Stimulated activated CD4-positive, alpha-beta T cell treated with anti-CD3 and anti-CD28 coated beads, Interleukin-15, amount 100 ng/mL, for 24 hours (primary cell): ENCODE measurements around the gene MIDN.
A peak's percentile ranks its signal among the peaks of the same experiment; 100 is the strongest.

Experiments
- DNase-seq: peaks from one replicate; pipeline ENCODE4 v3.0.0-alpha.2; 2020

The MIDN gene

GRCh38 chr19:1283917-1284292 lies 35.5 kb downstream of the MIDN start:
- DNase-seq, result no peak

GRCh38 chr19:1284293-1284978 lies 36.1 kb downstream of the MIDN start:
- no peak for DNase-seq

- DNase-seq, result no peak
Observed at GRCh38 chr19:1284979-1285736, 36.8 kb downstream of the MIDN start.

- DNase-seq, result no peak
Observed at GRCh38 chr19:1285737-1286360, 37.5 kb downstream of the MIDN start, which contains the start of gene EFNA2. TSS of gene EFNA2 (plus strand) at chr19:1285873. CDS start at chr19:1286169, 296 bp downstream.

GRCh38 chr19:1286487-1287353 lies 38.3 kb downstream of the MIDN start:
- DNase-seq, result no peak

- DNase-seq, result no peak
Observed at GRCh38 chr19:1287354-1288225, 39.2 kb downstream of the MIDN start.

GRCh38 chr19:1288226-1288612 lies 39.8 kb downstream of the MIDN start:
- DNase-seq, result no peak

GRCh38 chr19:1288833-1289685 lies 40.7 kb downstream of the MIDN start:
- DNase-seq, result no peak

- no peak for DNase-seq
Observed at GRCh38 chr19:1289686-1290025, 41.3 kb downstream of the MIDN start.

- DNase-seq, result no peak
Observed at GRCh38 chr19:1290196-1290702, 41.9 kb downstream of the MIDN start.

- DNase-seq, result no peak
Observed at GRCh38 chr19:1290703-1291651, 42.6 kb downstream of the MIDN start.

GRCh38 chr19:1291761-1292418 lies 43.5 kb downstream of the MIDN start:
- no peak for DNase-seq

- DNase-seq, result no peak
Observed at GRCh38 chr19:1292419-1293151, 44.2 kb downstream of the MIDN start.

- no peak for DNase-seq
Observed at GRCh38 chr19:1293782-1294604, 45.6 kb downstream of the MIDN start.

- no peak for DNase-seq
Observed at GRCh38 chr19:1294688-1295087, 46.3 kb downstream of the MIDN start.

- peak; percentile 47 for DNase-seq
Observed at GRCh38 chr19:1295169-1296012, 47.0 kb downstream of the MIDN start.
